Measurements from ENCODE around the gene BPIFB1. TPM values are rescaled to one million over a fixed set of nuclear protein-coding genes. Genes with fewer than 3 reads are reported as not detected.

Gene BPIFB1
- total RNA-seq, 2 donors from 2014 or later = not detected

- Histone ChIP-seq H3K36me3 (replicated peaks in 1 of 2; ENCODE audit: insufficient read depth in 1 of 2, low read depth in 2 of 2) (no peaks in the 10 kb centered on the region), H3K4me3 (no peak overlapping the region), H3K27me3 (no peaks in the 10 kb centered on the region), H3K4me1 (no peaks in the 10 kb centered on the region), H3K27ac (no peak overlapping the region), H3K9me3 (no peaks in the 10 kb centered on the region)
- ATAC-seq (no peak), DNase-seq (no peak)
- intact Hi-C loops (cut with DNase I) = no loop called here
- TF ChIP-seq CTCF (IDR thresholded peaks at IDR 0.05) (no peak), POLR2A (IDR thresholded peaks at IDR 0.05) (no peak)
- WGBS, 2 donors = 93 to 95% methylated on average over 4 of the region's 4 CpGs
Measured at GRCh38 chr20:33353013-33353402, 70.0 kb downstream of the BPIFB1 start.

Other genes with a start within 250 kb of the BPIFB1 start
- not detected for gene BPIFB3, start 229.3 kb upstream of the BPIFB1 start, total RNA-seq
- gene BPIFB4, start 203.6 kb upstream of the BPIFB1 start, total RNA-seq = not detected
- not detected for gene BPIFA2, start 115.1 kb upstream of the BPIFB1 start, total RNA-seq
- not detected for gene BPIFA3, start 65.9 kb upstream of the BPIFB1 start, total RNA-seq
- gene BPIFA1, start 47.2 kb upstream of the BPIFB1 start, total RNA-seq = not detected
- 10 to 100 TPM in 1 of 2 donors, 1 to 10 TPM in 1; 8.8 to 27.0 TPM for gene CDK5RAP1, start 118.3 kb downstream of the BPIFB1 start, total RNA-seq
- 10 to 100 TPM; 19.8 to 22.6 TPM for gene SNTA1, start 160.5 kb downstream of the BPIFB1 start, total RNA-seq
- 10 to 100 TPM; 10.6 to 12.5 TPM for gene CBFA2T2, start 206.9 kb downstream of the BPIFB1 start, total RNA-seq